ENCODE data around the gene ELAVL4. TPM values are rescaled to one million over a fixed set of nuclear protein-coding genes. Genes with fewer than 3 reads are reported as not detected.

ELAVL4 gene
- total RNA-seq, 1 donor from 2014 or later, result not detected

DNA sequence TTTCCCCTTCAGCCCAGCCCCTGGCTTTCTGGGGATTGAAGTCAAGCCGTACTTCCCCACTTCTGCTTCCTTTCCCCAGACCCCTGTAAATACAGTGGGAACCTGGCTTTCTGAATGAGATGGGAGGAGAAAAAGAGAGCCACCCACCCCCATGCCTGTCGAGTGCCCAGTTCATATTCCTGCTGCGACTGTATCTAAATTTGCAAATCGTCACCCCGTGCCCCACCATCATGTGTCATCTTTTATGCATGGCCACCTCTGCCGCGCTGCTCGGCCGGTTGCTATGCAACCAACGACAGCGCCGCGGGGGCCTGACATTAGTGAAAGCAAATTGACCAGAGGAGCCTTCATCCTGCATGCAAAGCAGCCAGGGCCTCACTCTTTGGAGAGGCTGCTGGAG is 143.0 kb downstream of the ELAVL4 start:
- no peak for DNase-seq (ENCODE audit: low read depth in 2 of 2)

DNA sequence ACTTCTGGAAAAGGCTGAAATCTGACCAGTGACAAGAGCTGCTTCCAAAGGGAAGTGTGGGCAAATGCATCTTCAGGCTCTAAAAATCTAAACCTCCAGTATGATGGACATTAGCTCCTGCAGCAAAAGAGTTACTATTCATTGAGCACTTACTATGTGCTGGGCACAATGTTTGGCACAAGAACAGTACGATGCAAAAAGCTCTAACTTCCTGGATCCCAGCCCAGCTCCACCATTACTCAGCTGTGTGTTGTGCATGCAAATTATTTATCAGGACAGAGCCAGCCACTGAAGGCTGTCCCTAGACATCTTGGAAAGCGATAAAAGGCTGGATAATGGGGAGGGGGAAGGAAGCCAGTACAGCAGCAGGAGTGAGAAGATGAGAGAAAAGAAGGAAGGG is 143.5 kb downstream of the ELAVL4 start:
- DNase-seq (ENCODE audit: low read depth in 2 of 2), result no peak

Other genes with a start within 250 kb of the ELAVL4 start
- 0.40 TPM in 1 of 2 replicates, not detected in the other for gene AGBL4, start 85.0 kb upstream of the ELAVL4 start, total RNA-seq